ENCODE data around the gene TRIM15. TPM values are rescaled to one million over a fixed set of nuclear protein-coding genes. Genes with fewer than 3 reads are reported as not detected.

The TRIM15 gene
- total RNA-seq, 1 experiment from 2014 or later = 6.5 TPM

DNA sequence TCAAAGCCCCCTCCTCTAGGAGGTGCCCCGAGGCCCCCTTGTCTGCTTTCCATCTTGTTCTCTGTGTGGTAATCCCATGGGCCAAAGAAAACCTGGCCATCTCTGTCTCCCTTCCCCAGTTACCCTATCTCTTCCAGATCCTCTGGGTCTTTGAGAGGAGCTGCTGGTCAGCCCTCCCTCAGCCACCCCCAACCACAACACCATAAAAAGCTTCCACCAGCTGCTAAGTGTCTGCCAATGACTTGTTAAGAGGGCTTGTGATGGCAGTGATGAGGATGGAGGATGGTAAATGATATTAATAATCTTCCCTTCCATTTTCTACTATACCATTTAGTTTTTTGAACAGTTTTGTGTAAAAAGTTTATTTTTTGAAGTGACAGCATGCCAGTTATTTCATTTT is 32.6 kb downstream of the TRIM15 start:
- Histone ChIP-seq H3K9me2 (ENCODE audit: insufficient read depth) (no peaks in the 10 kb centered on the region), H3K4me2 (ENCODE audit: low read length) (no peak overlapping the region), H3K9me3 (ENCODE audit: control insufficient read depth in 1 of 2, insufficient read depth in 1 of 2, low read depth in 1 of 2, low read length in 2 of 2) (no peaks in the 10 kb centered on the region), H3K27me3 (ENCODE audit: insufficient read depth, low read length) (no peaks in the 10 kb centered on the region), H3K36me3 (ENCODE audit: control insufficient read depth in 1 of 2, insufficient read depth in 2 of 2, low read length in 2 of 2) (peaks cover 18 to 30% of the 10 kb centered on the region in 2 experiments), H3K9ac (ENCODE audit: low read length) (no peak overlapping the region), H4K20me1 (ENCODE audit: insufficient read depth) (no peaks in the 10 kb centered on the region), H3K4me3 (replicated peaks in 1 of 2; ENCODE audit: low read depth in 1 of 2, low read length in 2 of 2) (no peak overlapping the region), H2AFZ (ENCODE audit: low read depth, low read length, poor library complexity, severe bottlenecking) (no peak overlapping the region), H3K27ac (ENCODE audit: low read depth, low read length) (no peak overlapping the region), H3K4me1 (ENCODE audit: control insufficient read depth in 1 of 2, insufficient read depth in 2 of 2, low read length in 2 of 2) (no peaks in the 10 kb centered on the region), H3K79me2 (ENCODE audit: insufficient read depth, low read length) (peaks cover 9% of the 10 kb centered on the region)
- POLR2A ChIA-PET = no interaction called here
- BruUV-seq (replicated peaks) = no TSS peak
- RAD21 ChIA-PET (ENCODE audit: low non-redundant PET in 1 of 2, low total read pairs in 2 of 2, uncharacterized antibody in 2 of 2, unreplicated experiment in 2 of 2) = no interaction called here
- CTCF ChIA-PET = interaction anchor here (0.7 kb wide), 1 partner anchor 20 kb away, joined by 3 read pairs; no protein-coding TSS in a partner anchor
- ATAC-seq (no peak), DNase-seq (ENCODE audit: low read depth, low spot score) (no peak)
- TF ChIP-seq EZH2phosphoT487 (IDR thresholded peaks at IDR 0.05; ENCODE audit: borderline replicate concordance) (no peak), RAD21 (IDR thresholded peaks at IDR 0.05; ENCODE audit: low read depth) (no peak), ELF1 (IDR thresholded peaks at IDR 0.05; ENCODE audit: borderline replicate concordance, low read depth) (no peak), POLR2A (IDR thresholded peaks at IDR 0.05; ENCODE audit: borderline replicate concordance, extremely low read depth, insufficient read depth, insufficient read length) (no peak), FOSL1 (IDR thresholded peaks at IDR 0.05; ENCODE audit: low read depth) (no peak), SP1 (IDR thresholded peaks at IDR 0.05; ENCODE audit: low read depth) (no peak)
- TF ChIP-seq, protein P1, sequence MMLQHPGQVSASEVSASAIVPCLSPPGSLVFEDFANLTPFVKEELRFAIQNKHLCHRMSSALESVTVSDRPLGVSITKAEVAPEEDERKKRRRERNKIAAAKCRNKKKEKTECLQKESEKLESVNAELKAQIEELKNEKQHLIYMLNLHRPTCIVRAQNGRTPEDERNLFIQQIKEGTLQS (IDR thresholded peaks at IDR 0.05) = no peak
- TF ChIP-seq, protein P2, sequence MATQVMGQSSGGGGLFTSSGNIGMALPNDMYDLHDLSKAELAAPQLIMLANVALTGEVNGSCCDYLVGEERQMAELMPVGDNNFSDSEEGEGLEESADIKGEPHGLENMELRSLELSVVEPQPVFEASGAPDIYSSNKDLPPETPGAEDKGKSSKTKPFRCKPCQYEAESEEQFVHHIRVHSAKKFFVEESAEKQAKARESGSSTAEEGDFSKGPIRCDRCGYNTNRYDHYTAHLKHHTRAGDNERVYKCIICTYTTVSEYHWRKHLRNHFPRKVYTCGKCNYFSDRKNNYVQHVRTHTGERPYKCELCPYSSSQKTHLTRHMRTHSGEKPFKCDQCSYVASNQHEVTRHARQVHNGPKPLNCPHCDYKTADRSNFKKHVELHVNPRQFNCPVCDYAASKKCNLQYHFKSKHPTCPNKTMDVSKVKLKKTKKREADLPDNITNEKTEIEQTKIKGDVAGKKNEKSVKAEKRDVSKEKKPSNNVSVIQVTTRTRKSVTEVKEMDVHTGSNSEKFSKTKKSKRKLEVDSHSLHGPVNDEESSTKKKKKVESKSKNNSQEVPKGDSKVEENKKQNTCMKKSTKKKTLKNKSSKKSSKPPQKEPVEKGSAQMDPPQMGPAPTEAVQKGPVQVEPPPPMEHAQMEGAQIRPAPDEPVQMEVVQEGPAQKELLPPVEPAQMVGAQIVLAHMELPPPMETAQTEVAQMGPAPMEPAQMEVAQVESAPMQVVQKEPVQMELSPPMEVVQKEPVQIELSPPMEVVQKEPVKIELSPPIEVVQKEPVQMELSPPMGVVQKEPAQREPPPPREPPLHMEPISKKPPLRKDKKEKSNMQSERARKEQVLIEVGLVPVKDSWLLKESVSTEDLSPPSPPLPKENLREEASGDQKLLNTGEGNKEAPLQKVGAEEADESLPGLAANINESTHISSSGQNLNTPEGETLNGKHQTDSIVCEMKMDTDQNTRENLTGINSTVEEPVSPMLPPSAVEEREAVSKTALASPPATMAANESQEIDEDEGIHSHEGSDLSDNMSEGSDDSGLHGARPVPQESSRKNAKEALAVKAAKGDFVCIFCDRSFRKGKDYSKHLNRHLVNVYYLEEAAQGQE (IDR thresholded peaks at IDR 0.05; ENCODE audit: low read depth) = no peak
- intact Hi-C loops (cut with micrococcal nuclease) = no loop called here

All from HCT116 (cell line).